Kidney epithelial cell (primary cell): ENCODE measurements around the gene LINGO3. TPM values are rescaled to one million over a fixed set of nuclear protein-coding genes. Genes with fewer than 3 reads are reported as not detected.

Experiments used
- DNase-seq: peaks from one replicate; pipeline ENCODE4 v3.0.0-alpha.2; 2010; ENCODE audit warnings: low read depth
- H3K27me3 ChIP-seq: 2 replicates; pipeline ENCODE4 v1.6.0; 2011; ENCODE audit warnings: low read length; ENCODE audit not compliant: control insufficient read depth, insufficient read depth
- H3K36me3 ChIP-seq: 2 replicates; pipeline ENCODE4 v1.5.1; 2011; ENCODE audit warnings: low read length; ENCODE audit not compliant: control insufficient read depth, insufficient read depth
- H3K4me3 ChIP-seq: 2 replicates; pipeline ENCODE4 v1.5.1; 2011; ENCODE audit warnings: low read depth, mild to moderate bottlenecking, control low read depth, low read length
- total RNA-seq: library from RNA; depleted of rRNA; stranded (reverse); fragments of >200 nt; gene quantifications from 2 replicates; pipeline ENCODE4 v1.2.3, GENCODE V29; 2015
- TF ChIP-seq, protein P1 (sequence below): IDR thresholded peaks from 2 replicates; pipeline ENCODE4 v1.5.1; 2011; ENCODE audit warnings: mild to moderate bottlenecking, moderate library complexity, low read length, control low read depth, inconsistent platforms; ENCODE audit not compliant: insufficient read depth, poor library complexity, severe bottlenecking

Gene LINGO3
- total RNA-seq, 1 donor from 2014 or later: not detected

DNA sequence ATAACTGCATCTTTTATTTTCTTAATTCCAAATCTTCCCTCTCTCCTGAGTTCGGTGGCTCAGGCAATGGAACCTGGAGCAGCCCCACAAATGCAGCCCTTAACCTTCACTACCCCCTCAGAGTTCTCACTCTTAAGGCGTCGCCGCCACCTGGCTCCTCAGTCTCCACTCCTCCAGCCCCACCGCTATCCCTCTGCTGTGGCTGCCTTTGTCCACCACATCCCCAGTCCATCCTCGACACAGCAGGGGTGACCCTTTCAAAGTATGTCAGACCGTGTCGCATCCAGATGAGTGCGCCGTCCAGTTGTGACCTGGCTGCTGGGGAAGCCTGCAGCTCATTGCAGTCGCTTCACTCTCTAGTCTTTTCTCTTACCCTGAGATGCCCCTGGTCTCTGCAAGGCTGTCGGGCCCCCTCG, 21.6 kb upstream of the LINGO3 start:
- H3K27me3 ChIP-seq: no peaks in the 10 kb centered on the region

DNA sequence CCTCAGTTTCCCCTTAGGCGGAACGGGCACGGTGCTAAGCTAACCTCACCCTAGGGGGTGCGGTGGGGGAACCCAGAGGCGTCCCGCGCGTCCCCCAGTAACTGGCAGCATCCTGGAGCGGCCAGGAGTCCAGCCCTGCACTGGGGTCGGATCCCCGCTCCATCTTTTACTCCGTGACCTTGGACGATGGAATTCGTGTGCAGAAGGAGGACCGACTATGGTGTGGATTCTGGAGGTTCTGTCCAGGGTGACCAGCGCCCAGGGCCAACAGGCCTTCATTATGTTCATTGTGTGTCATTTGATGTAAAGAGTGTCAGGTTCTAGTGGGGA, 21.2 kb upstream of the LINGO3 start:
- Histone ChIP-seq H3K36me3 (no peaks in the 10 kb centered on the region), H3K27me3 (no peaks in the 10 kb centered on the region), H3K4me3 (peak overlapping the region; percentile 95)
- no peak for DNase-seq
- TF ChIP-seq, protein P1, sequence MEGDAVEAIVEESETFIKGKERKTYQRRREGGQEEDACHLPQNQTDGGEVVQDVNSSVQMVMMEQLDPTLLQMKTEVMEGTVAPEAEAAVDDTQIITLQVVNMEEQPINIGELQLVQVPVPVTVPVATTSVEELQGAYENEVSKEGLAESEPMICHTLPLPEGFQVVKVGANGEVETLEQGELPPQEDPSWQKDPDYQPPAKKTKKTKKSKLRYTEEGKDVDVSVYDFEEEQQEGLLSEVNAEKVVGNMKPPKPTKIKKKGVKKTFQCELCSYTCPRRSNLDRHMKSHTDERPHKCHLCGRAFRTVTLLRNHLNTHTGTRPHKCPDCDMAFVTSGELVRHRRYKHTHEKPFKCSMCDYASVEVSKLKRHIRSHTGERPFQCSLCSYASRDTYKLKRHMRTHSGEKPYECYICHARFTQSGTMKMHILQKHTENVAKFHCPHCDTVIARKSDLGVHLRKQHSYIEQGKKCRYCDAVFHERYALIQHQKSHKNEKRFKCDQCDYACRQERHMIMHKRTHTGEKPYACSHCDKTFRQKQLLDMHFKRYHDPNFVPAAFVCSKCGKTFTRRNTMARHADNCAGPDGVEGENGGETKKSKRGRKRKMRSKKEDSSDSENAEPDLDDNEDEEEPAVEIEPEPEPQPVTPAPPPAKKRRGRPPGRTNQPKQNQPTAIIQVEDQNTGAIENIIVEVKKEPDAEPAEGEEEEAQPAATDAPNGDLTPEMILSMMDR: no peak

More for the DNA sequence above, 21.6 kb upstream of the LINGO3 start:
- H3K4me3 ChIP-seq: peak overlapping the region; percentile 95
- TF ChIP-seq, protein P1: no peak
- H3K36me3 ChIP-seq: no peaks in the 10 kb centered on the region
- DNase-seq: no peak

DNA sequence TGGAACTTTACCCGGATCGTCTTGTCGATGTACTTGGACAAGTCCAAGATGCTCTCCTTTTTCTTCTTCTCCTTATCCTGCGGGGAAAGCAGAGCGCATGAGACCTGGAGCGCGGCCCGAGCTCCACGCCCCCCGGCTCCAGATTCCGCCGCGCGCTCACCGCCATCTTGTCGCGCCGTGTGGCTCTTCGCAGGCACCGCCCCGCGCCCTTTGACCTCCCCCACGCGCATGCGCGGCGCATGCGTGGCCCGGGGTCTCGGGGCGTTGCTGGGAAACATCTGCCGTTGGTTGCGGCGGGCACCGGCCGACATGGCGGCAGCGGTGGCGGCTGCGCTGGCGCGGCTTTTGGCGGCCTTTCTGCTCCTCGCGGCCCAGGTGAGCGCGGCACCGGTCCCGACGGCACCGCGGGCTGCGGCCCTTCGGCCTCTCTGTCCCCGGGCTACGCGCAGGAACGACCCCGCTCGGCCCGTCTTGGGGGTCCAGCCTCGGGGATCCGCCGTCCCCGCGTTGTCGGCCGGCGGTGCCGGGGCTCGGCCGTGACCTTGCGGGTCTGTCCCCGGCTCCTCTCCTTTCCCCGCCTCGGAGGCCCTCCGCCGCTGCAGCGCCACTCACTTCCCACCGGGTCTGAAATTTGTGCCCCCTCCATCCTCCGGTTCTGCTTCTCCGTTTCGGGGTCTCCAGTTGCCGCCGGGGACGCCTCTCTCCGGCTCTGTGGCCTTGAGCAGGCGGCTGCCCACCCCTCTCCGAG, 20.6 kb upstream of the LINGO3 start, which contains the start of the genes LSM7 and SPPL2B:
LSM7 (minus strand) TSS at position 186 of the 748 bp plus-strand sequence; CDS start at position 166, 20 bp downstream.
SPPL2B (plus strand) TSS at position 284 of the 748 bp plus-strand sequence; CDS start at position 310, 26 bp downstream.
- Histone ChIP-seq H3K36me3 (no peaks in the 10 kb centered on the region), H3K4me3 (peak within 1 kb of the TSS; percentile 95), H3K27me3 (no peaks in the 10 kb centered on the region)
- peak; percentile 47 for DNase-seq
- TF ChIP-seq, protein P1: no peak

DNA sequence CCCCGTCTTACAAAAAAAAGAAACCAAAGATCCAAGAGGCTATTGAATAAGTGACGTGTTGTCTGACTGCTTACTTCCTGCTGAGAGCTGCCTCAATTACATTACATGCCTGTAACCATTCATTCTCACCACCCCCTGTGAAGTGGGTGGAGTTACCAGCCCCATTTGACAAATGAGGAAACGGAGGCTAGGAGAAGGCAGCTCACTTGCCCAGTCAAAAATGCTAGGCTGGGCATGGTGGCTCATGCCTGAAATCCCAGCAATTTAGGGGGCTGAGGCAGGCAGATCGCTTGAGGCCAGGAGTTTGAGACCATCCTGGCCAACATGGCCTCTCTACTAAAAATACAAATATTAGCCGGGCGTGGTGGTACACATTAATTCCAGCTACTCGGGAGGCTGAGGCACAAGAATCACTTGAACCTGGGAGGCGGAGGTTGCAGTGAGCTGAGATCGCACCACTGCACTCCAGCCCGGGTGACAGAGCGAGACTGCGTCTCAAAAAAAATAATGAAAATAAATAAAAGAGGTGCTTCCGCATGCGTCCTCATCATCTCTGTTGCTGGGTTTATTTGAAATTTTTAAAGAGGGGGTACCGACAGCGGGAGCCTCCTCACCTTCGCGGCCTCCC, 19.9 kb upstream of the LINGO3 start:
- H3K4me3 ChIP-seq: peak overlapping the region; percentile 95
- H3K27me3 ChIP-seq: no peaks in the 10 kb centered on the region
- TF ChIP-seq, protein P1: no peak
- DNase-seq: peak; percentile 63
- no peaks in the 10 kb centered on the region for H3K36me3 ChIP-seq

DNA sequence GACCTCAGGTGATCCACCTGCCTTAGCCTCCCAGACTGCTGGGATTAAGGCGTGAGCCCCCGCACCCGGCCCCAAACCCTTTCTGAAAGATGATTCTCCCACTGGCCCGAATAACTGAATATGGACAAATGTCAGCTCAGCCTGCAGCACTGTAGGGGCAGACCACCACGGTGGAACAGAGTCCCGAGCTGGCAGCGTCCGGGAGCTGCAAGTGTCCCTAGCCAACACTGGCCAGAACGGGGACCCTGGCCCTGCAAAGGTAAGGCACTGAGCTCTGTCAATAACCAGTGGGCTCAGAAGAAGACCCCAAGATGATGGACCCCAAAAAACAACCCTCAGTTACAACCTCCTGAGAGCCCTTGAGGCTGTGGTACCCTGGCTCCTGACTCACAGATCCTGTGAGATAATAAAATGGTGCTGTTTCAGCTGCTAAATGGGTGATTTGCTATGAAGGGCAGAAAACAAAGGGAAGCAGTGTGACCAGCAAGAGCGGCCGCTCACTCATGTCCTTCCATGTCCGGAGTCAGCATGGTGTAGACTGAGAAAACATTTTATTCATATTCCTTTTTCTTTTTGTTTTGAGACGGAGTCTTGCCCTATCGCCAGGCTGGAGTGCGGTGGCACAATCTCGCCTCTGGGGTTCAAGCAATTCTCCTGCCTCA, 18.9 kb upstream of the LINGO3 start:
- Histone ChIP-seq H3K27me3 (no peaks in the 10 kb centered on the region), H3K4me3 (no peak overlapping the region), H3K36me3 (no peaks in the 10 kb centered on the region)
- TF ChIP-seq, protein P1: no peak
- DNase-seq: no peak
